ENCODE results near the gene SFRP4.

The SFRP4 gene

DNA sequence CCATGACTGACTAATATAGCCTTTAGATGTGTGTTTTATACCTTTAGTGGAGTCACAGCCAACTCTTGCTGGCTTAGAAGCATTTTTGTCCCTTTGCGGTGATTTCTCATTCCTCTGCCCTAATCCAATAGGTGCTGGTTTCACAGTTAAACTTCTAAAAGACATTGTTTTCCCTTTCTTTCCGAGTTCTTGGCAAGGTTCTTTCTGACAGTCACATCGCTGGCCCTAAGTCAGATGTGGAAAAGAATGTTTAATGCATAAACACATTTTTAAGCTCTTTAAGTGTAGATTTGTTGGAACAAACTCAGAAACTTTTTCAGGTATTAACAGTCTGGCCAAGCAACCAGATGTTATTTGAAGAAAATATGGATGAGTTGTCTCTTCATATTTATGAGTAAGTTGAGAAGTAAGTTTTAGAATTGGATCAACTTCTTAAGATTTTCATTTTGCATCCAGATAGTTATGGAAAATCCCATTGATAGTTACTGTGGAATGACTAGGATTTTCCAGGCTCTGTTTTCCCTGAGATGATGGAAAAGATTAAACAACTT is 7.9 kb upstream of the SFRP4 start:
- DNase-seq = no peak

DNA sequence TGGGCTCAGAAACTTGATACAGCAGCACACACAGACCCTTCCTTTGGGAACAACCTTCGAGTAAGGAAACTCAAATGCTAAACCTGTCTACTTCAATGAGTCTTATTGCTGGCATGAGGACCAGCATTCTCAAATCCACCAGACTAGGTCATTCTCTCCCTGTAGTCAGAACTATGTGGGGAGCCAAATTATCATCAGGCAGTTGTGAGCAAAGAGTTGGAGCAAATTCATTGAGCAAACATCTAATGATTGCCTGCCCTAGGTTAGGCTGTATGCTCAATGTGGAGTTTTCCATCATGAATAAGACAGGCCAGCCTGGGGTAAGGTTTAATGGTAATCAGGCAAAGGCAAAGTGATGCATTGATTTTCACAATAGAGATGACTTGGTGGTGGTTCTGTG is 7.4 kb upstream of the SFRP4 start:
- no peak for DNase-seq

GRCh38 chr7:37921876-37922275 is 5.3 kb upstream of the SFRP4 start:
- no peak for DNase-seq

- DNase-seq = peak; percentile 49 to 76
Observed at GRCh38 chr7:37920849-37921805, 4.5 kb upstream of the SFRP4 start.

- DNase-seq = peak; percentile 71 to 90
Observed at GRCh38 chr7:37920305-37920848, 3.8 kb upstream of the SFRP4 start, which contains the start of gene EPDR1. Gene EPDR1 (plus strand): TSS chr7:37920640. CDS start chr7:37920940, 300 bp downstream.

GRCh38 chr7:37918526-37918925 is 1.9 kb upstream of the SFRP4 start:
- DNase-seq = no peak

- peak; percentile 30 to 61 for DNase-seq
Observed at GRCh38 chr7:37916017-37916672, 472 bp downstream of the SFRP4 start.

GRCh38 chr7:37915438-37915837 is 1.2 kb downstream of the SFRP4 start:
- DNase-seq = peak; percentile 18 to 41

DNA sequence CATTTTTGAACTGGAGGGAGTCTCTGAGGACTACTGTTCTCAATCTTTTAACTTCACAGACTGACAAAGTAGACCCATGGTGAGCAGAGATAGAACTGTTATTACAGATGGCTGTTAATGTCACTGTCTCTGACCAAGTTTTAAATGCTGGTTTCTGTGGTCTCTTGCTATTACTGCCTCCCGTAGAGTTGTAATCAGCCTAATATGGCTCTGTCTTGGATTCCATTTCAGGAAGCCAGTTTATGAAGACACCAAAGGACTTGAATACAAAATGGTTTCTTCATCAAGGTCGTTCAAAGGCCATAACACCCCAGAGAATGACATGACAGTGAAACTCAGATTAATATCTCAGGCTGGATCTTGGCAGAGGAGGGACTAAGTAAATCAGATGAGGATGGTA is 3.9 kb downstream of the SFRP4 start:
- DNase-seq = no peak

- no peak for DNase-seq
Observed at GRCh38 chr7:37908221-37908788, 8.3 kb downstream of the SFRP4 start.

DNA sequence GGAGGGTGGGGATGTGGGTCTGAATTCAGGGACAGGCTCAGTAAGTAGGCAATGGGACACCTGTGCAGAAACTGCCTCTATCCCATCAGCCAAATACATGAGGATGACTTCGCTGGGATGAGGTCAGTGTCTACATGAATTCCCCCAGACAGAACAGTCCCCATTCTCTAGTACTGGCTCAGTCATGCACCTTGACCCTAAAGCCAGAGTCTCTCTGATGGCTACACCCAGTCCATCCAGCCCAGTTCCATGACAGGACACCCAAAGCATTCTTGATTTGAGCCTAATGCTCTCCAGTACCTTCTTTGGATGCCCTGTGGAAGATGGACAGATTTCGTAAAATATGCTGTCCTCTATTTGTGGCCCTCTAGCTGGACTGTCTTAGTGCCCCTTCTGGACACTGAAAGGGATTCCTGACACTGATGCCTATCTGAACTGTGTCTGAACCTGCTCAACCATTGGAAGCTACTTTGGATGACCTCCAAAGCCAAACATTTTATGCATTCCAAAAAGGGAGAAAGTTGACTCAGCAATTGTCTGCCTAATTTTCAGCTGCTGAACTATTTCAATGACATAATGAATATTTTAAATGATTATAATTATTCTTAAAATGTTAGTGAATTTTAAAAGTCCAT is 14.6 kb downstream of the SFRP4 start:
- no peak for DNase-seq

- peak; percentile 38 to 55 for DNase-seq
Observed at GRCh38 chr7:37901236-37901827, 15.3 kb downstream of the SFRP4 start.

DNA sequence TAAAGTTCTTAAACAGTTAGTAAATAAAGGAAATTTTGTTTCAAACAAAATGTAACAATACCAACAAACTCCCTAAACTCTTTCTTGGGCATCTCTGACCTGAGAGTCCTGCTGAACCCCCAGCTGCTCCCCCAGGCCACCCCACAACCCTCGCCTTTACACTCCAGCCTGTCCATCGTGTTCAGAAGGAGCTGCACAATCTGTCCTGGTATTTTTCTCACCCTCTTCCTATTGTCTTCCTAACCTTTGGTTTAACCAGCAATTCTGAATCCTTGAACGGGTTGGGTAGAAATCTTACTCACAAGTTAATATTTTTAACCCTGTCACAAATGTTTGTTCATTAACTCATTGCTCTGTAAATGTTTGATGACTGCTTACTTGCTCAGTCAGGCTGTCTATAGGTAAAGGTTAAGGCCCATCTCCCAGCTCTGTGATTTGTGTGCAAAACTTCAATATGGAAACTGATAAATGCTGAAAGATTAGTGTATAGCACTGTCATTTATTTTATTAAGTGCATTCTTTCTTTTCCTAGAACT is 16.8 kb downstream of the SFRP4 start:
- no peak for DNase-seq

DNA sequence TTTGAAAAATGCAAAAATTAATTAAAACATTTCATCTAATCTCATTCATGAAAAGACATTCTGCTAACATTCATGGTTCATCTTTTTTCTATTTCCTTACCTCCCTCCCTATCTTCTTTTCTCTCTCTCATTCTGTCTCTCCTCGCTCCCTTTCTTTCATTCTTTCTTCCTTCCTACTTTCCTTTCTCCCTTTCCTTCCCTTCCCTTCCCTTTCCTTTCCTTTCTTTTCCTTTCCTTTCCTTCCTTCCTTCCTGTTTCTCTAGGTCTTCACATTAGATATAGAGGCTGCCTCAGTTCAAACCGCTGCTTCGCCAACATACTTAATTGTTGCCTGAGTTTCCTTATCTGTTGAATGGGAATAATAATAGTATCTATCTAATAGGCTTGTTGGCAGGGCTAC is 21.9 kb downstream of the SFRP4 start:
- no peak for DNase-seq

GRCh38 chr7:37893359-37893758 is 23.3 kb downstream of the SFRP4 start:
- no peak for DNase-seq

- no peak for DNase-seq
Observed at GRCh38 chr7:37882086-37882485, 34.5 kb downstream of the SFRP4 start.
